ENCODE measurements around the gene SNCG. TPM values are rescaled to one million over a fixed set of nuclear protein-coding genes. Genes with fewer than 3 reads are reported as not detected.
"Not testable (repeated sequence)": the region's sequence is repeated elsewhere in the genome, so short reads cannot be mapped to it uniquely, and the experiment has no call there.

Gene SNCG
- 23.5 TPM for total RNA-seq
- long read RNA-seq, transcript SNCG-202 (5 exons, 701 nt): major isoform, 15 of 27 reads
- long read RNA-seq, partial matches to known transcripts: 1 of 27 reads
- long read RNA-seq, other reads (novel, unspliced or antisense): 11 of 27 reads

DNA sequence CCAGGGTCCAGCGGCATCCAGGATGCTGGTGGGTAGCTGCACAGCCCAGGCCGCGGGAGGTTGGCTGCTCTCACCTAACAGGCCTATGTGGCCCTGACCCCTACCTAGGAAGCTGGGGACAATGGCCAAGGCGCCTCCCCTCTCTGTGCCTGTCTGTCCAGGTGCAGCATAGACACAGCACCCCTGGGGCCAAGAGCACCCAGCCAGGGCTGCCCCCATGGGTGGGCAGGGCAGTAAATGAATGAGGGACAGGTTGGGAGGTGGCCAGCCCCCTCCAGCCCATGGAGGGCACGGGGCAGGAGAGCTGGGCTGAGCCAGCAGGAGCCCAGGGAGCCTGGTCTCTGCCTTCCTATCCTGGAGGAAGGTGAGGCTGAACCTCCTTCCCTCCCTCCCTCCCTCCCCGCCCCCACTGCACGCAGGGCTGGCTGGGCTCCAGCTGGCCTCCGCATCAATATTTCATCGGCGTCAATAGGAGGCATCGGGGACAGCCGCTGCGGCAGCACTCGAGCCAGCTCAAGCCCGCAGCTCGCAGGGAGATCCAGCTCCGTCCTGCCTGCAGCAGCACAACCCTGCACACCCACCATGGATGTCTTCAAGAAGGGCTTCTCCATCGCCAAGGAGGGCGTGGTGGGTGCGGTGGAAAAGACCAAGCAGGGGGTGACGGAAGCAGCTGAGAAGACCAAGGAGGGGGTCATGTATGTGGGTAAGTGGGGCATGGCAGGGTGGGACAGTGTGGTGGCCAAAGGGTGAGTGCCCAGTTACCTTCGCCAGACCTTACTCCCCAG lies at the start of gene SNCG:
SNCG (plus strand) TSS at position 484 of the 785 bp plus-strand sequence; CDS start at position 583, 99 bp downstream.
- DNase-seq: peak; percentile 69
- peak; percentile 8 for ATAC-seq (ENCODE audit: poor library complexity)
- intact Hi-C loops (cut with DNase I): no loop called here

GRCh38 chr10:86914734-86915133 lies 43.7 kb upstream of the SNCG start:
- intact Hi-C loops (cut with DNase I): no loop called here
- DNase-seq: no peak
- no peak for ATAC-seq (ENCODE audit: poor library complexity)

DNA sequence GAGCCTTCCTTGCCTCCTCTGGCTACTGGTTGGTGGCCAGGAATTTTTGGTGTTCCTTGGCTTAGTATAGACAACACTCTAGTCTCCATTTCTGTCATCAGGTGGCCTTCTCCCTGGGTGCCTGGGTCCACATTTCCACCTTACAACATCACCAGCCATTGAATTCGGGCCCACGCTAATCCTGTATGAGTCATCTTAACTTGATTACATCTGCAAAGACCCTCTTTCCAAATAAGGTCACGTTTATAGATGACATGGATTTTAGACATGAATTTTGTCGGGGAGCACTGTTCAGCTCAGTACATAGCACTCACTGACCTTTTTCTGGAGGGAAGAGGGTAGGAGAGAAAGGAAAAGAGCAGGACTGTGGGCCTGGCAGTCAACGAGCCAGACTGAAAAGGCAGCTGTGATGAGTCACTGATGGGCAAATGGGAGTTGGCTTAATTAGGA lies 40.4 kb upstream of the SNCG start:
- no peak for ATAC-seq (ENCODE audit: poor library complexity)
- no peak for DNase-seq
- intact Hi-C loops (cut with DNase I): no loop called here

- ATAC-seq (ENCODE audit: poor library complexity) (peak; percentile 38), DNase-seq (no peak)
- intact Hi-C loops (cut with DNase I): no loop called here
These were observed 35.8 kb upstream of the SNCG start for GRCh38 chr10:86922553-86922961.

- no peak for DNase-seq
- intact Hi-C loops (cut with DNase I): no loop called here
- no peak for ATAC-seq (ENCODE audit: poor library complexity)
These were observed 28.7 kb upstream of the SNCG start for GRCh38 chr10:86929468-86930380.

- DNase-seq (no peak), ATAC-seq (ENCODE audit: poor library complexity) (no peak)
- intact Hi-C loops (cut with DNase I): no loop called here
These were observed 26.5 kb upstream of the SNCG start for GRCh38 chr10:86931872-86932271.

DNA sequence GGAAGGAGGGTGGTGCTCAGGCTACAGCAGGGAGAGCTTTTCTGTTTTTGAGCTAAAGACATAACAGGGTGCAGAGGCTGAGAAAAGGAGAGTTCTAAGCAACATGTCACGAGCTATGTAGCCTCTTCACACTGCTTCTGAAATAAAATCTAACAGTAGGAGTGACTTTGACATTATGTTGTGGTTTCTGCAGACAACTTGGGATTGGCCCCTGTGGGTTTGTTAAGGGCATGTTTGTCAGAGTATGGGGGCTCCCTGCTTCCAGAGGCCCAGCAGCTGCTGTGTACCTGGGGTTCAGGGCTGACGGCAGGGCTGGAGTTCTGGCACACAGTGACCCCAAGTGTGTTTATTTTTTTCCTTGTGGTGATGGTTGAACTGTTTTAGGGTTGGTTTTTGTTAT lies 25.7 kb upstream of the SNCG start:
- DNase-seq (no peak), ATAC-seq (ENCODE audit: poor library complexity) (no peak)
- intact Hi-C loops (cut with DNase I): no loop called here

- ATAC-seq (ENCODE audit: poor library complexity); intact Hi-C loops (cut with DNase I); DNase-seq: not testable (repeated sequence)
These were observed 24.2 kb upstream of the SNCG start for GRCh38 chr10:86934162-86934711.

DNA sequence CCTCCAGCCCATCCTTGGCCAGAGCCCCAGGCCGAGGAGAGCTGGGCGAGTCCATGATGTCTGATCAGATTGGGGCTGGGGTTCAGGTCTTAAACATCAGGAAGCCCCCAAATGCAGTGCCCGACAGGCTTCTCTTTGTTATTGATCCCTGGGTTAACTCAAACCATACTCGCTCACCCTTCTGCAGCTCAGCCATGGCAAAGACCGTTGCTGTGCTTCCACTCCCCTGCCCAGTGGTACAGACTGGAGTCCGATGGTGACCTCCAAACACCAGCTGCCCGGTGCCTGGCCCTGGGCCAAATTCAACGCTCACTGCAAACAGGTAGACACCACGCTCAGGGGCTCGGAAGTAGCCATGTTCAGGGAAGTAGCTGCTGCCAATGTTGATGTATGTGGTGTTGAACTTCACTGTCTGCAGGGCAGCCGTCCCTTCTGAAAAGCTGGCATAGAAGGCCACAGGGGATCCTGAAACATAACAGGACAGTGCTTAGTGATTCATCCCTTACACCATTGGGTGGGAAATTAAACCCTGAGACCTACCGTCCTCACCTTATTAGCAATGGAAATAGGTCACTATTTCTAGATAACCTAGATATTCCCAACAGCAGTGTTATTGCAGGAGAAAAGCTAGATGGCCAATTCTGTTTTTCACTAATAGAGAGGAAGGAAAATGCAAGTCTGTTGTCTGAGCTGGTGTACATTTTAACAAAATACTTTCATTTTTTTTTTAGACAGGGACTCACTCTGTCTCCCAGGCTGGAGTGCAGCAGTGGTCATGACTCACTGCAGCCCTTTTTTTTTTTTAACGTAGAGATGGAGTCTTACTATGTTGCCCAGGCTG lies 21.5 kb upstream of the SNCG start:
- ATAC-seq (ENCODE audit: poor library complexity): no peak
- intact Hi-C loops (cut with DNase I): no loop called here
- no peak for DNase-seq

- intact Hi-C loops (cut with DNase I): no loop called here
- DNase-seq: no peak
- no peak for ATAC-seq (ENCODE audit: poor library complexity)
These were observed 20.8 kb upstream of the SNCG start for GRCh38 chr10:86937502-86938154.

DNA sequence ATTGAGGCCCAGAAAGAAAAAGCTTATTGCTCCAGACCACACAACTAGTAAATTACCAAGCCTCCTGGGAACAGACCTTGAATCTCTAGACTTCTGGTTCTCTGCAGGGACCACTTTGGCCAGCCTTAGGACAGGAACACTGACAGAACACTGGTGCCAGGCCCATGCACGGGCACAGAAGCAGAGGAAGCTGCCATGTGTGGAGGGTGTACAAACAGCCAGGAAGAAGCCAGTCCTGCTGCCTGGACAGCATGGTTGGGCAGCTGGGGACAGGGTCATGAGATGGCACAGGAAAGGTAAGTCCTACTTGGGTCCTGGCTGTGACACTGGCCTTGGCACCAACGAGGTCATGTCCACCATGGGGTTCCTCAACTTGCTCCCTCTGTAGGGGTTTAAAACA lies 20.1 kb upstream of the SNCG start:
- ATAC-seq (ENCODE audit: poor library complexity): no peak
- DNase-seq: no peak
- intact Hi-C loops (cut with DNase I): no loop called here

- intact Hi-C loops (cut with DNase I); DNase-seq; ATAC-seq (ENCODE audit: poor library complexity): not testable (repeated sequence)
These were observed 18.3 kb upstream of the SNCG start for GRCh38 chr10:86940076-86940475.

DNA sequence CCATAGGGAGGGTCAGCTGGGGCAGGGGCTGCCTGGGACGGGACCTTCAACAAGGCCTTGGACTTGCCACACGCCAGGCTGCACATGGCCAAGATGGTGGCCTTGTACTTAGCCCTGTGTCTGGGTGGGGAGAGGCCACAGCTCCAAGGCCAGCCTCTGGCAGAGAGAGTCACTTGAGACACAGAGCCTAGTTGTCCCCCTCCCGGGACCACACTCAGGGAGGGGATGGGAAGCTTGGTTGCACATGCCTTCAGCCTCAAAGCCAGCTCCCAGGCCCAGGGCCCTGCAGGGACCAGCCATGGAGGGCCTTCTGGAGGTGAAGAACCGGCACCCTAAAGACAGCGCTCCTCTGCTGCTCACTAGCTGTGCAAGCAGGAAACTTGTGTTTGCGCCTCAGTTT lies 17.7 kb upstream of the SNCG start:
- intact Hi-C loops (cut with DNase I): no loop called here
- ATAC-seq (ENCODE audit: poor library complexity) (no peak), DNase-seq (no peak)

DNA sequence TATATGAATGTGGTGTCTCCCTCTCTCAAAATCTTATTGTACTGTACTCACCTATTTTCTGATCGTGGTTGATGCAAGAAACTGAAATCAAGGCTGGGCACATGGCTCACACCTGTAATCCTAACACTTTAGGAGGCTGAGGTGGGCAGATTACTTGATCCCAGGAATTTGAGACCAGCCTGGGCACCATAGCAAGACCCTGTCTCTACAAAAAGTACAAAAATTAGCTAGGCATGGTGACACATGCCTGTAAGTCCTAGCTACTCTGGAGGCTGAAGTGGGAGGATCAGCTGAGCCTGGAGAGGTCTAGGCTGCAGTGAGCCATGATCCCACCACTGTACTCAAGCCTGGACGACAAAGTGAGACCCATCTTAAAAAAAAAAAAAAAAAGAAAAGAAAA lies 17.0 kb upstream of the SNCG start:
- no peak for DNase-seq
- intact Hi-C loops (cut with DNase I): no loop called here
- no peak for ATAC-seq (ENCODE audit: poor library complexity)

DNA sequence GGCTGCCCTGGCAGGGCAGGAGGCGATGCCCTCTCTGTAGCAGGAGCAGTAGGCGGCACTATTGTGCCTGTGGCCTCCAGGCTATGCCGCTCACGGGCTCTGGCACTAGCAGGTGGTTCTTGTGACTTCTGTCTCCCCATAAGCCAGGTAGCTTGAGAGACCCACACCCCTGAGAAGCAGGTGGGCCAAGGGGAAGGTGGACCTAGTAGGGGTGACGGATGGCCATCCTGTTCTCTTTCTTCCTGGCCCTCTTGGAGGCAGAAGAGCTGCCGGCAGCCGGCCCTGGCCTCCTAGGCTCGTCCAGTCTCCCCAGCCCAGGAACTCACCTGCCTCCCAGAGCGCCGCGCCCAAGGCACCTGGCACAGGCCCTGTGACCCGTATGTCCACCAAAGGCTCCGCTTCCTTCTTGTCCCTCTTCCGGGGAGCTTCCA lies 16.4 kb upstream of the SNCG start:
- intact Hi-C loops (cut with DNase I): no loop called here
- DNase-seq (no peak), ATAC-seq (ENCODE audit: poor library complexity) (no peak)

DNA sequence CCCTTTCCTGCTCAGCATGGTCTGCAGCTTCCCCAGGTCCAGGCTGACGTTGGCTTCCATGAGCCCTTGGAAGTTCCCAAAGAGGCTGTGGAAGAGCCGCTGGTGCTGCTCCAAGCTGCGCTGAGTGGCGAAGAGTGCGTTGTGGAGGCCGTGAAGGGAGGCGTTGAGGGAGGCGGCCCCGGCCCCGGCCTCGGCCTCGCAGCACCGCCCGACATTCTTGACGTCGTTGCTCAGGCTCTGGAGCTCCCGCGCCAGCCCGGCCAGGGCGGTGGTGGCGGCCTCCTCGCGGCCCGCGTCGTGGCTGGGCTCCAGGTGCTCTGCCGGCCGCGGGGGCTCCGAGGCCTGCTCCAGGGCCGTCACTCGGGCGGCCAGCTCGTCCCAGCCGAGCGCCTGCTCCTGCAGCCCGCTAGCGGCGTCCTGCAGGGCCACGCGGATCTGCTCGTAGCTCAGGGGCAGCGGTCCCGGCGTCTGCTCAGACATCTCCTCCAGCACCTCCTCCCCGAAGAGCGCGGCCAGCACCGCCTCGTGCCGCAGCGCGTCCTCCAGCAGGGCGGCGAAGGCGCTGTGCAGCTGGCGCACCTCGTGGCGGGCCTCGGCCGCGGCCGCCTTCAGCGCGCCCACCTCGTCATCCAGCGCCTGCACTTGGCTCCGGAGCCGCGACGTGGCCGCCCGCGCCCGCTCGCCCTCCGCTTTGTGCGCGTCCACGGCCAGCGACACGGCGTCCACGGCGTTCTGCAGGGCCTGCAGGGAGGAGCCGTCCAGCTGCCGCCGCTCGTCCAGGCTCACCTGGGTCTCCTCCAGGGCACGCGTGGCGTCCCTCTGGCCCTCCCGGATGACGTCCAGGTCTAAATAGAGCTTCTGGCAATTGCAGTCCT lies 15.7 kb upstream of the SNCG start:
- ATAC-seq (ENCODE audit: poor library complexity) (peak; percentile 6), DNase-seq (peak; percentile 54)
- intact Hi-C loops (cut with DNase I): no loop called here

Data from Right ventricle myocardium superior (tissue), 1 donor.